Erythroblast (primary cell): Measurements from ENCODE around the gene HUNK.

ENCODE experiments used
- DNase-seq, 2 experiments: peaks; one replicate each; lab custom pipeline; 2025; lab: John Stamatoyannopoulos, UW
- GATA1 ChIP-seq: IDR thresholded peaks from 2 replicates; pipeline ENCODE4 v1.6.1; 2011; ENCODE audit warnings: low read depth, mild to moderate bottlenecking, control low read depth, low read length, moderate library complexity
- POLR2A ChIP-seq: IDR thresholded peaks from 2 replicates; pipeline ENCODE4 v1.6.1; 2011; ENCODE audit warnings: mild to moderate bottlenecking, low read length

The HUNK gene

GRCh38 chr21:31875496-31876015, 2.7 kb downstream of the HUNK start:
- TF ChIP-seq GATA1 (no peak), POLR2A (no peak)
- DNase-seq, result no peak

- TF ChIP-seq GATA1 (no peak), POLR2A (no peak)
- no peak for DNase-seq
These were observed 4.7 kb downstream of the HUNK start for GRCh38 chr21:31877463-31877957.

GRCh38 chr21:31878831-31879230, 6.0 kb downstream of the HUNK start:
- no peak for DNase-seq
- TF ChIP-seq POLR2A (no peak), GATA1 (no peak)

GRCh38 chr21:31879241-31879650, 6.4 kb downstream of the HUNK start:
- no peak for DNase-seq

GRCh38 chr21:31879911-31880310, 7.1 kb downstream of the HUNK start:
- DNase-seq, result no peak
- TF ChIP-seq GATA1 (no peak), POLR2A (no peak)

More at GRCh38 chr21:31879241-31879650, 6.4 kb downstream of the HUNK start:
- TF ChIP-seq POLR2A, result no peak
- no peak for TF ChIP-seq GATA1

- no peak for DNase-seq
- TF ChIP-seq POLR2A (no peak), GATA1 (no peak)
These were observed 8.0 kb downstream of the HUNK start for GRCh38 chr21:31880816-31881215.

GRCh38 chr21:31882711-31883110, 9.9 kb downstream of the HUNK start:
- no peak for TF ChIP-seq GATA1
- TF ChIP-seq POLR2A, result no peak
- DNase-seq, result no peak

- DNase-seq, result no peak
- no peak for TF ChIP-seq GATA1
- no peak for TF ChIP-seq POLR2A
These were observed 12.3 kb downstream of the HUNK start for GRCh38 chr21:31885146-31885545.

GRCh38 chr21:31886915-31887314, 14.1 kb downstream of the HUNK start:
- DNase-seq, result no peak
- TF ChIP-seq GATA1 (no peak), POLR2A (no peak)

GRCh38 chr21:31887391-31887841, 14.6 kb downstream of the HUNK start:
- no peak for DNase-seq
- TF ChIP-seq POLR2A, result no peak
- no peak for TF ChIP-seq GATA1

GRCh38 chr21:31888936-31889371, 16.1 kb downstream of the HUNK start:
- TF ChIP-seq POLR2A (no peak), GATA1 (no peak)
- no peak for DNase-seq

GRCh38 chr21:31889460-31889859, 16.6 kb downstream of the HUNK start:
- DNase-seq, result no peak
- TF ChIP-seq GATA1 (no peak), POLR2A (no peak)

- TF ChIP-seq GATA1, result no peak
- no peak for TF ChIP-seq POLR2A
These were observed 19.9 kb downstream of the HUNK start for GRCh38 chr21:31892686-31893085.

GRCh38 chr21:31893851-31894415, 21.1 kb downstream of the HUNK start:
- no peak for DNase-seq
- TF ChIP-seq POLR2A, result no peak
- no peak for TF ChIP-seq GATA1

More at GRCh38 chr21:31892686-31893085, 19.9 kb downstream of the HUNK start:
- no peak for DNase-seq
